ENCODE data around the gene STK10. TPM values are rescaled to one million over a fixed set of nuclear protein-coding genes. Genes with fewer than 3 reads are reported as not detected.

STK10 gene
- total and polyA plus RNA-seq, 2 experiments from 2014 or later = 7.5 to 17.8 TPM

DNA sequence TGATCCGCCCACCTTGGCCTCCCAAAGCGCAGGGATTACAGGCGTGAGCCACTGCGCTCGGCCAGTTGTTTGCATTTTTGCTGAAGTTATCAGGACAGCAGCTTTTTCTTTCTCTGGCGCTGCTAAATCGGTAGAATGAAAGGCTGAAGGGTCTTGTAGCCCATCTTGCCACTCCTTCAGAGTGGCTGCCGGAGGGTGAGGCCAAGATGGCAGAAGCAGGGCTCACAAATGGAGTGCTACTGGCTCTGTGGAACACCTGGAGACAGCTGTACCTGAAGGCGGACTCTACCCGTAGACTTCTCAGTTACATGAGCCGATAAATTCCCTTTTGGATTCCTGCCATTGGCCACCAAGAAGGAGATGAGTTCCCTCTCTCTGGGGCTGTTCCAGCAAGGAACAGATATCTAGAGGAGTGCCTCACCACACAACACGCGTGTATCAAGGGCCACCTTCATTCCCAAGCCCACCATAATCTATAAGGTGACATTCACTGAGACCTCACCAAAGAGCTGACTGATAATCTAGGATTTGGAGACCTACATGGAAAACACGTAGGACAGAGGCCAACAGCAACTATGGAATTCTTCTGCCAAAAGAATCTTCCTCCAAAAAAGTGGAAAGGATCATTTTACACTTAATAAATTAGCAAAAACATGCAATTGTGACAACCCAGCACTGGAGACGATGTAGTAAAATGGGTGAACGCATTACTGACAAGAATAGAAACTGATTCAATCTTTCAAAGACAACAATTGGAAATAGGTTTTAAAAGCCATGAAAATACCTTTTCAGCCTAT lies 21.8 kb downstream of the STK10 start (continued):
- TF ChIP-seq, protein P1, sequence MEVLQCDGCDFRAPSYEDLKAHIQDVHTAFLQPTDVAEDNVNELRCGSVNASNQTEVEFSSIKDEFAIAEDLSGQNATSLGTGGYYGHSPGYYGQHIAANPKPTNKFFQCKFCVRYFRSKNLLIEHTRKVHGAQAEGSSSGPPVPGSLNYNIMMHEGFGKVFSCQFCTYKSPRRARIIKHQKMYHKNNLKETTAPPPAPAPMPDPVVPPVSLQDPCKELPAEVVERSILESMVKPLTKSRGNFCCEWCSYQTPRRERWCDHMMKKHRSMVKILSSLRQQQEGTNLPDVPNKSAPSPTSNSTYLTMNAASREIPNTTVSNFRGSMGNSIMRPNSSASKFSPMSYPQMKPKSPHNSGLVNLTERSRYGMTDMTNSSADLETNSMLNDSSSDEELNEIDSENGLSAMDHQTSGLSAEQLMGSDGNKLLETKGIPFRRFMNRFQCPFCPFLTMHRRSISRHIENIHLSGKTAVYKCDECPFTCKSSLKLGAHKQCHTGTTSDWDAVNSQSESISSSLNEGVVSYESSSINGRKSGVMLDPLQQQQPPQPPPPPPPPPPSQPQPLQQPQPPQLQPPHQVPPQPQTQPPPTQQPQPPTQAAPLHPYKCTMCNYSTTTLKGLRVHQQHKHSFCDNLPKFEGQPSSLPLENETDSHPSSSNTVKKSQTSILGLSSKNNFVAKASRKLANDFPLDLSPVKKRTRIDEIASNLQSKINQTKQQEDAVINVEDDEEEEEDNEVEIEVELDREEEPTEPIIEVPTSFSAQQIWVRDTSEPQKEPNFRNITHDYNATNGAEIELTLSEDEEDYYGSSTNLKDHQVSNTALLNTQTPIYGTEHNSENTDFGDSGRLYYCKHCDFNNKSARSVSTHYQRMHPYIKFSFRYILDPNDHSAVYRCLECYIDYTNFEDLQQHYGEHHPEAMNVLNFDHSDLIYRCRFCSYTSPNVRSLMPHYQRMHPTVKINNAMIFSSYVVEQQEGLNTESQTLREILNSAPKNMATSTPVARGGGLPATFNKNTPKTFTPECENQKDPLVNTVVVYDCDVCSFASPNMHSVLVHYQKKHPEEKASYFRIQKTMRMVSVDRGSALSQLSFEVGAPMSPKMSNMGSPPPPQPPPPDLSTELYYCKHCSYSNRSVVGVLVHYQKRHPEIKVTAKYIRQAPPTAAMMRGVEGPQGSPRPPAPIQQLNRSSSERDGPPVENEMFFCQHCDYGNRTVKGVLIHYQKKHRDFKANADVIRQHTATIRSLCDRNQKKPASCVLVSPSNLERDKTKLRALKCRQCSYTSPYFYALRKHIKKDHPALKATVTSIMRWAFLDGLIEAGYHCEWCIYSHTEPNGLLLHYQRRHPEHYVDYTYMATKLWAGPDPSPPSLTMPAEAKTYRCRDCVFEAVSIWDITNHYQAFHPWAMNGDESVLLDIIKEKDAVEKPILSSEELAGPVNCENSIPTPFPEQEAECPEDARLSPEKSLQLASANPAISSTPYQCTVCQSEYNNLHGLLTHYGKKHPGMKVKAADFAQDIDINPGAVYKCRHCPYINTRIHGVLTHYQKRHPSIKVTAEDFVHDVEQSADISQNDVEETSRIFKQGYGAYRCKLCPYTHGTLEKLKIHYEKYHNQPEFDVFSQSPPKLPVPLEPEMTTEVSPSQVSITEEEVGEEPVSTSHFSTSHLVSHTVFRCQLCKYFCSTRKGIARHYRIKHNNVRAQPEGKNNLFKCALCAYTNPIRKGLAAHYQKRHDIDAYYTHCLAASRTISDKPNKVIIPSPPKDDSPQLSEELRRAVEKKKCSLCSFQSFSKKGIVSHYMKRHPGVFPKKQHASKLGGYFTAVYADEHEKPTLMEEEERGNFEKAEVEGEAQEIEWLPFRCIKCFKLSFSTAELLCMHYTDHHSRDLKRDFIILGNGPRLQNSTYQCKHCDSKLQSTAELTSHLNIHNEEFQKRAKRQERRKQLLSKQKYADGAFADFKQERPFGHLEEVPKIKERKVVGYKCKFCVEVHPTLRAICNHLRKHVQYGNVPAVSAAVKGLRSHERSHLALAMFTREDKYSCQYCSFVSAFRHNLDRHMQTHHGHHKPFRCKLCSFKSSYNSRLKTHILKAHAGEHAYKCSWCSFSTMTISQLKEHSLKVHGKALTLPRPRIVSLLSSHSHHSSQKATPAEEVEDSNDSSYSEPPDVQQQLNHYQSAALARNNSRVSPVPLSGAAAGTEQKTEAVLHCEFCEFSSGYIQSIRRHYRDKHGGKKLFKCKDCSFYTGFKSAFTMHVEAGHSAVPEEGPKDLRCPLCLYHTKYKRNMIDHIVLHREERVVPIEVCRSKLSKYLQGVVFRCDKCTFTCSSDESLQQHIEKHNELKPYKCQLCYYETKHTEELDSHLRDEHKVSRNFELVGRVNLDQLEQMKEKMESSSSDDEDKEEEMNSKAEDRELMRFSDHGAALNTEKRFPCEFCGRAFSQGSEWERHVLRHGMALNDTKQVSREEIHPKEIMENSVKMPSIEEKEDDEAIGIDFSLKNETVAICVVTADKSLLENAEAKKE (CRISPR knock-in tag; IDR thresholded peaks at IDR 0.05) = no peak
- no peak for TF ChIP-seq JUNB (IDR thresholded peaks at IDR 0.05; ENCODE audit: unreplicated experiment)
- TF ChIP-seq ZNF114 (CRISPR knock-in tag; IDR thresholded peaks at IDR 0.05) = no peak
- TF ChIP-seq EZH2 (IDR thresholded peaks at IDR 0.05; ENCODE audit: low read depth, unreplicated experiment) = no peak
- no peak for TF ChIP-seq CREB1 (CRISPR knock-in tag; IDR thresholded peaks at IDR 0.05; ENCODE audit: low read depth)
- TF ChIP-seq POLR2AphosphoS5 (IDR thresholded peaks at IDR 0.05; ENCODE audit: low read depth) = no peak
- TF ChIP-seq, protein P2, sequence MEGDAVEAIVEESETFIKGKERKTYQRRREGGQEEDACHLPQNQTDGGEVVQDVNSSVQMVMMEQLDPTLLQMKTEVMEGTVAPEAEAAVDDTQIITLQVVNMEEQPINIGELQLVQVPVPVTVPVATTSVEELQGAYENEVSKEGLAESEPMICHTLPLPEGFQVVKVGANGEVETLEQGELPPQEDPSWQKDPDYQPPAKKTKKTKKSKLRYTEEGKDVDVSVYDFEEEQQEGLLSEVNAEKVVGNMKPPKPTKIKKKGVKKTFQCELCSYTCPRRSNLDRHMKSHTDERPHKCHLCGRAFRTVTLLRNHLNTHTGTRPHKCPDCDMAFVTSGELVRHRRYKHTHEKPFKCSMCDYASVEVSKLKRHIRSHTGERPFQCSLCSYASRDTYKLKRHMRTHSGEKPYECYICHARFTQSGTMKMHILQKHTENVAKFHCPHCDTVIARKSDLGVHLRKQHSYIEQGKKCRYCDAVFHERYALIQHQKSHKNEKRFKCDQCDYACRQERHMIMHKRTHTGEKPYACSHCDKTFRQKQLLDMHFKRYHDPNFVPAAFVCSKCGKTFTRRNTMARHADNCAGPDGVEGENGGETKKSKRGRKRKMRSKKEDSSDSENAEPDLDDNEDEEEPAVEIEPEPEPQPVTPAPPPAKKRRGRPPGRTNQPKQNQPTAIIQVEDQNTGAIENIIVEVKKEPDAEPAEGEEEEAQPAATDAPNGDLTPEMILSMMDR (conservative IDR thresholded peaks at IDR 0.05; ENCODE audit: low read depth in 2 of 2) = no peak
- TF ChIP-seq EZH2phosphoT487 (IDR thresholded peaks at IDR 0.05; ENCODE audit: unreplicated experiment) = no peak
- no peak for TF ChIP-seq NANOG (IDR thresholded peaks at IDR 0.05; ENCODE audit: borderline replicate concordance)
